GM13977 (cell line): ENCODE data around the gene SLC35G3.
"Not testable (repeated sequence)": the region's sequence is repeated elsewhere in the genome, so short reads cannot be mapped to it uniquely, and the experiment has no call there.

Source experiments
- DNase-seq: peaks from one replicate; pipeline ENCODE4 v3.0.0; 2012; ENCODE audit warnings: low spot score
- CTCF ChIP-seq: IDR thresholded peaks from 2 replicates; pipeline ENCODE4 v1.5.1; 2012; ENCODE audit warnings: mild to moderate bottlenecking, control low read depth; ENCODE audit not compliant: insufficient read depth; ENCODE audit errors: extremely low read depth, missing control alignments
- in situ Hi-C: fragments of 300-500 bp; cut with MboI; formaldehyde crosslinking; loops from one replicate; pipeline ENCODE4 v1.12.0; 2022; ENCODE audit warnings: low sequenced_read_pairs, low pct_unique_long_range_greater_than_20kb, mixed read lengths, inconsistent platforms; ENCODE audit not compliant: unreplicated experiment

The SLC35G3 gene

GRCh38 chr17:35183332-35183731, 10.9 kb downstream of the SLC35G3 start:
- DNase-seq, result no peak
- in situ Hi-C loops, result no loop called here

GRCh38 chr17:35179379-35179778, 14.8 kb downstream of the SLC35G3 start:
- in situ Hi-C loops, DNase-seq: not testable (repeated sequence)

More at GRCh38 chr17:35183332-35183731, 10.9 kb downstream of the SLC35G3 start:
- no peak for TF ChIP-seq CTCF

- TF ChIP-seq CTCF, result no peak
- DNase-seq, result no peak
- in situ Hi-C loops, result no loop called here
Measured at GRCh38 chr17:35176897-35177296, 17.3 kb downstream of the SLC35G3 start.

- TF ChIP-seq CTCF, result no peak
- in situ Hi-C loops, result no loop called here
- DNase-seq, result no peak
Measured at GRCh38 chr17:35175638-35176415, 18.4 kb downstream of the SLC35G3 start.

- in situ Hi-C loops, result loop anchor here (25.0 kb wide), 1 partner anchor 362 kb away; the partner anchor contains the start of gene SLFN12L
- TF ChIP-seq CTCF, result no peak
- no peak for DNase-seq
Measured at GRCh38 chr17:35174835-35175334, 19.3 kb downstream of the SLC35G3 start.

GRCh38 chr17:35172321-35172720, 21.9 kb downstream of the SLC35G3 start:
- not testable (repeated sequence) for DNase-seq
- in situ Hi-C loops, result loop anchor here (25.0 kb wide), 1 partner anchor 365 kb away; the partner anchor contains the start of gene SLFN12L

- in situ Hi-C loops, result loop anchor here (25.0 kb wide), 1 partner anchor 365 kb away; the partner anchor contains the start of gene SLFN12L
Measured at GRCh38 chr17:35171834-35172233, 22.4 kb downstream of the SLC35G3 start.

More at GRCh38 chr17:35171834-35172233, 22.4 kb downstream of the SLC35G3 start:
- TF ChIP-seq CTCF, result no peak
- no peak for DNase-seq
